ENCODE measurements around the gene RAB9B. TPM values are rescaled to one million over a fixed set of nuclear protein-coding genes. Genes with fewer than 3 reads are reported as not detected.

Gene RAB9B
- total RNA-seq, 4 donors from 2014 or later, result 0.23 to 3.8 (median 0.35) TPM; not detected in 1

- no peaks in the 10 kb centered on the region for H3K9me3 ChIP-seq
- H3K27ac ChIP-seq, result no peak overlapping the region
- 55 to 71% methylated on average over 1 to 4 of the region's 4 CpGs for WGBS, 2 donors
- H3K4me3 ChIP-seq, result no peak overlapping the region
- DNase-seq, result no peak
- intact Hi-C loops (cut with DNase I), result no loop called here
- no peaks in the 10 kb centered on the region for H3K36me3 ChIP-seq
- H3K27me3 ChIP-seq, result no peaks in the 10 kb centered on the region
- H3K4me1 ChIP-seq, result no peaks in the 10 kb centered on the region
- TF ChIP-seq, protein P1, sequence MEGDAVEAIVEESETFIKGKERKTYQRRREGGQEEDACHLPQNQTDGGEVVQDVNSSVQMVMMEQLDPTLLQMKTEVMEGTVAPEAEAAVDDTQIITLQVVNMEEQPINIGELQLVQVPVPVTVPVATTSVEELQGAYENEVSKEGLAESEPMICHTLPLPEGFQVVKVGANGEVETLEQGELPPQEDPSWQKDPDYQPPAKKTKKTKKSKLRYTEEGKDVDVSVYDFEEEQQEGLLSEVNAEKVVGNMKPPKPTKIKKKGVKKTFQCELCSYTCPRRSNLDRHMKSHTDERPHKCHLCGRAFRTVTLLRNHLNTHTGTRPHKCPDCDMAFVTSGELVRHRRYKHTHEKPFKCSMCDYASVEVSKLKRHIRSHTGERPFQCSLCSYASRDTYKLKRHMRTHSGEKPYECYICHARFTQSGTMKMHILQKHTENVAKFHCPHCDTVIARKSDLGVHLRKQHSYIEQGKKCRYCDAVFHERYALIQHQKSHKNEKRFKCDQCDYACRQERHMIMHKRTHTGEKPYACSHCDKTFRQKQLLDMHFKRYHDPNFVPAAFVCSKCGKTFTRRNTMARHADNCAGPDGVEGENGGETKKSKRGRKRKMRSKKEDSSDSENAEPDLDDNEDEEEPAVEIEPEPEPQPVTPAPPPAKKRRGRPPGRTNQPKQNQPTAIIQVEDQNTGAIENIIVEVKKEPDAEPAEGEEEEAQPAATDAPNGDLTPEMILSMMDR (IDR thresholded peaks at IDR 0.05), result no peak
- TF ChIP-seq POLR2A (IDR thresholded peaks at IDR 0.05), result no peak
Observed at GRCh38 chrX:103794119-103794518, 37.9 kb downstream of the RAB9B start.

DNA sequence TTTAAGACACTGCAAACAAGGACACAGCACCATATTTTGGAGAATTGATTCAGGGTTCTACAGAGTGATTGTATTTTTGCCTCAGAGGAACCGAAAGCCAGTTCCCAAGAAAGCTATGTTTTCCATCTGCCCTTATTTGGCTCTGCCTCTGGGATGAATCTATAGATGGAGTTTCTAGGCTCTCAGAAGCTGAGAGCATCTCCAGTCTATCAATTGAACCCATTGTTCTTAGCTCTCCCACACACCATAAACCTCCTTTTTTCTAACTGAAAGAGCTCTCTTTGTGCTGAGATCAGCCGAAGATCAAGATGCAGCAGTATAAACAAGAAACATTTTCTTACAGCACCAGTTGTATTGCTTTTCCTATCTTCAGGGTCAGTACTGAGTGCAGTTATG, 38.5 kb downstream of the RAB9B start:
- 36 to 60% methylated on average over 2 of the region's 2 CpGs for WGBS, 2 donors
- no peaks in the 10 kb centered on the region for H3K27me3 ChIP-seq
- no peak for DNase-seq
- H3K36me3 ChIP-seq, result no peaks in the 10 kb centered on the region
- TF ChIP-seq, protein P1 (IDR thresholded peaks at IDR 0.05), result no peak
- no peak for TF ChIP-seq POLR2A (IDR thresholded peaks at IDR 0.05)
- H3K4me3 ChIP-seq, result no peak overlapping the region
- intact Hi-C loops (cut with DNase I), result no loop called here
- no peaks in the 10 kb centered on the region for H3K9me3 ChIP-seq
- no peak overlapping the region for H3K27ac ChIP-seq
- H3K4me1 ChIP-seq, result no peaks in the 10 kb centered on the region

GRCh38 chrX:103792916-103793544, 39.0 kb downstream of the RAB9B start:
- DNase-seq, result no peak
- 51 to 64% methylated on average over 6 of the region's 6 CpGs for WGBS, 2 donors
- Histone ChIP-seq H3K4me1 (no peaks in the 10 kb centered on the region), H3K27me3 (no peaks in the 10 kb centered on the region), H3K36me3 (no peaks in the 10 kb centered on the region), H3K9me3 (no peaks in the 10 kb centered on the region), H3K4me3 (no peak overlapping the region), H3K27ac (no peak overlapping the region)
- intact Hi-C loops (cut with DNase I), result no loop called here
- TF ChIP-seq, protein P1 (IDR thresholded peaks at IDR 0.05), result no peak
- TF ChIP-seq POLR2A (IDR thresholded peaks at IDR 0.05), result no peak

DNA sequence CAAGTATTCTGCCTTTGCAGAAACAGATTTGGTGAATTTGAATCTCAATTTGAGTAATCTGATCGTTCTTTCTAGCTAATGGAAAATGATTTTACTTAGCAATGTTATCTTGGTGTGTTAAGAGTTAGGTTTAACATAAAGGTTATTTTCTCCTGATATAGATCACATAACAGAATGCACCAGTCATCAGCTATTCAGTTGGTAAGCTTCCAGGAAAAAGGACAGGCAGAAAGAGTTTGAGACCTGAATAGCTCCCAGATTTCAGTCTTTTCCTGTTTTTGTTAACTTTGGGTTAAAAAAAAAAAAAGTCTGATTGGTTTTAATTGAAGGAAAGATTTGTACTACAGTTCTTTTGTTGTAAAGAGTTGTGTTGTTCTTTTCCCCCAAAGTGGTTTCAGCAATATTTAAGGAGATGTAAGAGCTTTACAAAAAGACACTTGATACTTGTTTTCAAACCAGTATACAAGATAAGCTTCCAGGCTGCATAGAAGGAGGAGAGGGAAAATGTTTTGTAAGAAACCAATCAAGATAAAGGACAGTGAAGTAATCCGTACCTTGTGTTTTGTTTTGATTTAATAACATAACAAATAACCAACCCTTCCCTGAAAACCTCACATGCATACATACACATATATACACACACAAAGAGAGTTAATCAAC, 40.1 kb downstream of the RAB9B start:
- Histone ChIP-seq H3K36me3 (no peaks in the 10 kb centered on the region), H3K27ac (no peak overlapping the region), H3K4me3 (no peak overlapping the region), H3K9me3 (no peaks in the 10 kb centered on the region), H3K27me3 (no peaks in the 10 kb centered on the region), H3K4me1 (no peaks in the 10 kb centered on the region)
- intact Hi-C loops (cut with DNase I), result no loop called here
- TF ChIP-seq, protein P1 (IDR thresholded peaks at IDR 0.05), result no peak
- TF ChIP-seq POLR2A (IDR thresholded peaks at IDR 0.05), result no peak
- DNase-seq, result no peak
- 72 to 79% methylated on average over 2 of the region's 2 CpGs for WGBS, 2 donors

DNA sequence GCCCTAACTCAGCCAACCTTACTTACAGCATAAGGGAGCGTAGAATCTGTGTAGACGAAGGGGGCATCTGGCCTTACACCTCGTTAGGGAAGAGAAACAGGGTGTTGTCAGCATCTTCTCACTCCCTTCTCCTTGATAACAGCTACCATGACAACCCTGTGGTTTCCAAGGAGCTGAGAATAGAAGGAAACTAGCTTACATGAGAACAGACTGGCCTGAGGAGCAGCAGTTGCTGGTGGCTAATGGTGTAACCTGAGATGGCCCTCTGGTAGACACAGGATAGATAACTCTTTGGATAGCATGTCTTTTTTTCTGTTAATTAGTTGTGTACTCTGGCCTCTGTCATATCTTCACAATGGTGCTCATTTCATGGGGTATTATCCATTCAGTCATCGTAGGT, 40.8 kb downstream of the RAB9B start:
- no peaks in the 10 kb centered on the region for H3K9me3 ChIP-seq
- H3K27me3 ChIP-seq, result no peaks in the 10 kb centered on the region
- 80% methylated on average over 1 to 4 of the region's 4 CpGs for WGBS, 2 donors
- DNase-seq, result no peak
- no peak for TF ChIP-seq POLR2A (IDR thresholded peaks at IDR 0.05)
- TF ChIP-seq, protein P1 (IDR thresholded peaks at IDR 0.05), result no peak
- no peaks in the 10 kb centered on the region for H3K4me1 ChIP-seq
- H3K4me3 ChIP-seq, result no peak overlapping the region
- no peak overlapping the region for H3K27ac ChIP-seq
- H3K36me3 ChIP-seq, result no peaks in the 10 kb centered on the region
- intact Hi-C loops (cut with DNase I), result no loop called here
